GM18526 (cell line): ENCODE measurements around the gene TAS2R16.

ENCODE experiments used
- POLR2A ChIP-seq: IDR thresholded peaks from 3 replicates; pipeline ENCODE4 v1.6.1; 2011; ENCODE audit not compliant: insufficient read length; ENCODE audit errors: extremely low read depth

TAS2R16 gene

DNA sequence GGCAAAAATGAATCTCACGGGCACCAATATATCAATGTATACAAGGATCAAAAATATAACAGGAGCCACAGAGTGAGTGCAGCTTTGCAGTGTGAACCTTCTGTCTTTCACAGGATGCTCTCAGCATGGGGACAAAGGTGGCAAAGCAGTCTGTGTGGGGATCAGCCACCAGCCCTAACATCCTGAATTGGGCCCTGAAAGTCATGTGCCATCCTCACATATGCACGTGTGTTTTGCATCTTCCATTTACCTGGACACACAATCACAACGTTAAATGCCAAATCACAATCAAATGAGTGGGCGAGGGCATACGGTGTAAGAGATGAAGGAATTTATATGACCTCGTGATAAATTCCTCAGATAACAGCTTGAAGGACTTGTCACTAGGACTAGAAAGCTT is 6.5 kb downstream of the TAS2R16 start:
- TF ChIP-seq POLR2A, result no peak

DNA sequence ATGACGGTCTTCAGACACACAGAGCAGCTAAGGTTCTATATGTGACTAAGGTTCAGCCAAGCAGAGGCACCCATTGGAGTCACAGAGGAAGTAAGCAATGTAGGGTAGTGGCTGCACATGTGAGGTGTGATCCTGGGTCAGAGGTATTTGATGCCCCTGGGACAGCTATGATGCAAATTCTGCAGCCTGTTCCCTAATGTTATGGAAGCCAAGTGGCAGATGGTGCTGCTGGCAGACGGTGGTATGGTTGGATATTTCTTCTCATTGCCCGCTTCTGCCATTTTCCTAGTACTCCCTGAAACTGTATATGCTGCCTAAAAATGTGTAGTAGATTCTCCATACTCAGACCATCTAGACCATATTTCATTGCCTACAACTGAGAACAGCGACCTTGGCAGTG is 7.2 kb downstream of the TAS2R16 start:
- TF ChIP-seq POLR2A, result no peak

DNA sequence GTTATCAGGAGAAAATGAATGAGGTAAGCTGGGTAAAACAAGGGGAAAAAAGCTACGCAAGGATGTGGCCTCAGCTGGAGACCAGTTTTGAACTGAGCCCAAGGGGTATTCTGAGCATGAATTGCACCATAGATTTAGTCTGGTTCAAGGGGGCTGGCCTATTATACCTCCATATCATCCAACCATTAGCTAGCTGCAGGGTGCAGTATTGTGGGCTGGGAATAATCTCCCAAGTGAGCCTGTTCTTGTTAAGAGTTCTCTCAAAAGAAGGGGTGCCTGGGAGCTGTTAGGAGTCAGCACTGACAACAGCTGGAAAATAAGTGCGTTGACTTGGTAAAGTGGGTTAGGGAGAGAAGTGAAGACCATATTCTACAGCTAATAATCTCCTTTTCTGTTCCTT is 8.0 kb downstream of the TAS2R16 start:
- no peak for TF ChIP-seq POLR2A

DNA sequence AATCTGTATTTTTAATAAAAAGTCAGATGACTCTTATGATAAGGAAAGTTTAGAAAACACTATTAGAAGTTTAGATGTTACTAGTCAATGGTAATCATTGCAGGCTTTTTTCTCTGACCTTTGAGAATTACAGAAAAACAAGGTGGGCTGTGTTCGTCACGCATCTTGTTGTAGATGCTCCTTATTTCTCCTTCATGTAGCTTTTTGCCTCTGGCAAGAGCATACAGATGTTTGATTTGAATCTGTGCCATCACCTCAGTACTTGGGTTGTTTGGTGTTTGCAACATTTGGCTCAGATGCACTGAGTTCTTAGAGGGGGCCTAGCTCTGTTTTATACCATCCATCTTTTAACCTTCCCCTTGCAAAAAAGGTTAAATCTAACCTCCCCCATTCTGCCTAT is 11.5 kb downstream of the TAS2R16 start:
- TF ChIP-seq POLR2A, result no peak

DNA sequence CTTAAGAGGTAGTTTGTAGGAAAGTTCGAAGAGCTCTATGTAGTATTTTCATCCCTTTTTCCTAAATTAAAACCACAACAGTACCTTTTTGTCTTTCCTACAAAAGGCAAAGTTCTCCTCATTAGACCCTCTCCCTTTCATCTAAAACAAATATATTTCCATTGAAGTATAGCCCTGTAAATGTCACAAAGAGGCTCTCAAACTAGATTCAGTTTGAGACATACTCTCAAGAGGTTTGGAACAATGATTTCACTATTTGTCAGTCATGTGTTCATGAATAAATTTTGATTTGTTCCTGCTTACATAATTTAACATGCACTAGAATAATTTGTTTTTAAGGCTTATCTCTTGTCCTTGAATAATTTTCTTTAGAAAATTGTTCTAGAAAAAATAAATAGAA is 12.2 kb downstream of the TAS2R16 start:
- no peak for TF ChIP-seq POLR2A

DNA sequence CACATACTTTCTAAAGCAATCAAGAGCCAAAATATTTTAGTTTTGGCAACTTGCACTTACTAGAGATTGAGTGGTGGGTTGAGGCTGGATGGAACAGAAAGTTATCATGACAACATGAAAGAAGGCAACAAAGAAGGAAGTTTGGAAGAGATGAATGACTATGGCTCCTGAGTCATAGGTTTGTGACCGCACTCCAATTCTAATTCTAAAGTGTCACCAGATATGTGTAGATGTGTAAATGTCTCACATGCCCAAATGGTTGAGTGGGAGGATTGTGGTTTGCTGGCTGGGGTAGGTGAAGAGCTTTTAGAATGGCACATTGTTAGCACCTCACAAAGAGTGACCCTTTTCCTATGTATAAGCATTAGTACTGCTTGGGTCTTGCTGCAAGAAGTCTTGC is 20.2 kb downstream of the TAS2R16 start:
- TF ChIP-seq POLR2A, result no peak

DNA sequence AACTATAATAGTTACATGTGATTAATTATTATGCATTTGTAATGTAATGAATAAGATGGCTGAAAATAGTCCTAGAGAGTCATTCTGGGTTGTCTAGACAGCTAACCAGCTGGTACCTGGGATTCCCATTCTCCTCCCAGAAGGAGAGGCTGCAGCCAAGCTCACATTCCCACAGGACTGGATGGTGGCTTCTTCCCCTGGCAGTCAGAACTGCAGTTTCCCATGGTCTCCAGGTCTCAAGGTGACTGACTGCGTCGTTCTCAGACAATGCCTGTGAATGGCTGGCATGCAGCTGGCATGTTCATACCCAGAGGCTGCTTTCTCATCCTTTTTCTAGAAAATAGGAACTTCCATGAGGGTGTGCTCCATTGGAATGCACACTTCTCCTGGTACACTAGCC is 21.3 kb downstream of the TAS2R16 start:
- TF ChIP-seq POLR2A, result no peak

DNA sequence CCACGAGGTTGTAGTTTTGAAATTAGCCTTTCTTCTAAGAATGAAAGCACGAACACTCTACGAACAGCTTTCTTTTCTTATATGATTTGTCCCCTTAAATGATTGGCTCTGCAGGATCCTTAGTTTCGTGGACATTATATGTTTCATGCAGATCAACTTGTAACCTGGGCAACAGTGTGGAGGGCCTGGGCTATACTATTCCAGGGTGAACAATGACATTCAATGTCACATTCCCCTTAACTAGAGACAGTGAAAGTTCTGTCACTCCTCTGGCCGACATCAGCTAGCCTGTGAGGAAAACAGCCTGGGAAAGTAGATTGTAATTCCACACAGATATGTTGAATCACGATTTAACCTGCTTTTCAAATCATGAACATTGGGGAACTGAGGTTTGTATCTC is 23.4 kb downstream of the TAS2R16 start:
- TF ChIP-seq POLR2A, result no peak

DNA sequence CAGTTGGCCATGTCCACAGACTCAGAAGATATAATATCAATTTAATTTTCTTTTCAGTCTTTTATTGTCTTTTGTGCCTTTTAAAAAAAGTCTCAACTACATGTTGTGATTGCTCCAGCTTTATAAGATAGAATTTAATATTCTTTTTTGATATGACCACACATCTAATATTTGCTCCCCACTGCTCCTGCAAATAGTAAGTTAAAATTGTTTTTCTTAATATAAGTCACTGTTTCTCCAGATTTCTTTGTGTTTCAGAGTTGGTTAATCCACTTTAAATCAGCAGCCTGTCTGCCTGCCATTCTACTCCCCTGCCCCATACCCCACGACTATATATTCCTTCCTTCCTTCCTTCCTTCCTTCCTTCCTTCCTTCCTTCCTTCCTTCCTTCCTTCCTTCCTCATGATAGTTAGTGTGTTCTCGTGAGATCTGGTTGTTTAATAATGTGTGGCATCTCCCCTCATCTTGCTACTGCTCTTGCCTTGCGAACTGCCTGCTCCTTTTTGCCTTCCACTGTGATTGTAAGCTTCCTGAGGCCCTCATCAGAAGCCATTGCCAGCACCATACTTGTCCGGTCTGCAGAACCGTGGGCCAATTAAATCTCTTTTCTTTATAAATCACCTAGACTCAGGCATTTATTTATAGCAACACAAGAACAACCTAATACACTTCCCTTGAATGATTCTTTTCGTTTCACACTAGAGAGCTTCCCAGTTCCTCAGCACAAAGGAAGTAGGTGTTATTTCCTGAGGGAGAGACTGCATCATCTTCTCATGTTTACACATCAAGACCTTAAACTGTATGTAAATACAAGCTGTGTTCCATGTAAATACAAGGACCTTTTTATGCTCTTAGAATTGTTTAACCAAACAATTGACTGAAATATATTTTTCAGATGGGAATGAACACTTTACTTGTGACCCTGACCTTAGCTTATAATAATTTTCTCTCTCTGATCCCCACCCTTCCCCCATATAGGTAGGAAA is 24.5 kb downstream of the TAS2R16 start:
- no peak for TF ChIP-seq POLR2A

DNA sequence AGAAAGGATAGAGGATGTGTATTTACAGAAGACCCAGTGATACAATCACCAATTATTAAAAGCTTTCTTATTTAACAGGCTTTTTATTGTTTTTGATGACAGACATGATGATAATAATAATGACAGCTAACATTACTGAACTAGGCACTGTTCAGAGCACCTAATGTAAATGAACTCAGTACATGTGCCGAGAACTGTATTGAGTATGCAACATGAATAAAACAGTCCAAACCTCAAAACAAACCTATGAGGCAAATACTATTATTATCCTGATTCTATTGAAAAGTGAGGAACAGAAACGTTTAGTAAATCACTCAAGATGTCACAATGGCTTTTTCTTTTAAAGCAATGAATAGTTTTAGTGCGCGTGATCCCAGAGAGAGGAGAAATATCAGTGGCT is 27.1 kb downstream of the TAS2R16 start:
- no peak for TF ChIP-seq POLR2A

DNA sequence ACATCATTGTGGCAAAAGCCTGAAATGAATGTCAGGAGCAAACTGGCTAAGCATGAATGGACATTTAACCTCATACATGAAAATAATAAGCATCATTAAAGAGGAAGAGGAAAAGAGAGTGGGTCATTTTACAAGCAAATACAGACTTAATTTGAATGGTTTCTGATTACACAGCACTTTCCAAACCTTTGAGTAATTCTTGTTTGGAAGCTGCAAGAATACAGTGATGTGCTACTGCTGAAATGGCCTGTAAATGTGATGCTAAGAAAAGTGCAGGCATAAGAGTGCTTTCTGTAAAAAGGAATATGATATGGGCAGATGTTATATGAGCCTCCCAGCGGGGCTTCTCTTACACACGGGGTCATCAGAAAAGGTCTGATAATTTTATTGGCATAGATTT is 30.2 kb downstream of the TAS2R16 start:
- TF ChIP-seq POLR2A, result no peak

DNA sequence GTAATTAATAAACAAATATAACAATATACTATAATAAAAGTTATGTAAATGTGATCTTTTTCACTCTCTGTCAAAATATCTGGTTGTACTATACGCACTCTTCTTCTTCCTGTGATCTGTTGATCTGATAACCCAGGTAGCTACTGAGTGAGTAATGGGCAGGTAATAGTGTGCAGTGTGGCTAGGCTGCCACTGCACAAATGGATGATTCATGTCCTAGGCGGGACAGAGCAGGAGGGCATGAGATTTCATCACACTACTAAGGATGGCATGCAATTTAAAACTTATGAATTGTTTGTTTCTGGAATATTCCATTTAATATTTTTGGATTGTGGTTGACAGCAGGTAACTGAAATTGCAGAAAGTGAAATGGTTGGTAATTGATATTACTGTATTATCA is 44.5 kb downstream of the TAS2R16 start:
- no peak for TF ChIP-seq POLR2A

DNA sequence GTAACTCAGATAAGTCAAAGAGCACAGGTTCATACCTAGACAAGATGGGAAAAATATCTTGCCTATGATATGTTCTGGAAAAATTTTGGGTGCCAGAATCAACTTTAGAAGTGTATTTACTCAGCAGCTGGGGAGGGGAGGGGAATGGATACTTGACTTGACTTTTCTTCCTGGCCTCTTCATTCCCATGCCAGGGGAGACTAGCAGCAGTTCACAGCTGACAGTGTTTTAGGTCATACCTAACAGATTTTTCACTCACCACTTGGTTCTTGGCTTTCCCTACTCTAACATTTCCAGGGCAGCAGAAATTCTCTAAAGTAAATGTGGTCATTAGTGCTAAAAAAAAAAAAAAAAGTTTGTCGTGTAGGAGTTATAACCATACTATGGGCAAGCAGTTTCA is 46.3 kb downstream of the TAS2R16 start:
- TF ChIP-seq POLR2A, result no peak
